Activated naive CD8-positive, alpha-beta T cell treated with anti-CD3 and anti-CD28 coated beads, Interleukin-2, amount 50 U/mL, for 24 hours (primary cell): ENCODE measurements around the gene KRTAP5-8.
"Not testable (repeated sequence)": the region's sequence is repeated elsewhere in the genome, so short reads cannot be mapped to it uniquely, and the experiment has no call there.

ENCODE experiments used
- ATAC-seq: fragments of 150-1000 bp; cut with Tn5 transposase; one replicate; pipeline ENCODE4 v1.10.0; 2021
- DNase-seq: peaks from one replicate; pipeline ENCODE4 v3.0.0; 2021
- H3K27ac Mint-ChIP-seq: one replicate; pipeline ENCODE4 v1.8.0; 2021; ENCODE audit warnings: mild to moderate bottlenecking, mixed read lengths
- H3K27me3 Mint-ChIP-seq: one replicate; pipeline ENCODE4 v1.8.0; 2021; ENCODE audit warnings: mixed read lengths
- H3K36me3 Mint-ChIP-seq: one replicate; pipeline ENCODE4 v1.8.0; 2021; ENCODE audit warnings: low read depth, mixed read lengths
- H3K4me1 Mint-ChIP-seq: one replicate; pipeline ENCODE4 v1.8.0; 2021; ENCODE audit warnings: mixed read lengths
- H3K4me3 Mint-ChIP-seq: one replicate; pipeline ENCODE4 v1.8.0; 2021; ENCODE audit warnings: mild to moderate bottlenecking, moderate library complexity, mixed read lengths
- H3K9me3 Mint-ChIP-seq: one replicate; pipeline ENCODE4 v1.8.0; 2021; ENCODE audit warnings: mixed read lengths

Gene KRTAP5-8

DNA sequence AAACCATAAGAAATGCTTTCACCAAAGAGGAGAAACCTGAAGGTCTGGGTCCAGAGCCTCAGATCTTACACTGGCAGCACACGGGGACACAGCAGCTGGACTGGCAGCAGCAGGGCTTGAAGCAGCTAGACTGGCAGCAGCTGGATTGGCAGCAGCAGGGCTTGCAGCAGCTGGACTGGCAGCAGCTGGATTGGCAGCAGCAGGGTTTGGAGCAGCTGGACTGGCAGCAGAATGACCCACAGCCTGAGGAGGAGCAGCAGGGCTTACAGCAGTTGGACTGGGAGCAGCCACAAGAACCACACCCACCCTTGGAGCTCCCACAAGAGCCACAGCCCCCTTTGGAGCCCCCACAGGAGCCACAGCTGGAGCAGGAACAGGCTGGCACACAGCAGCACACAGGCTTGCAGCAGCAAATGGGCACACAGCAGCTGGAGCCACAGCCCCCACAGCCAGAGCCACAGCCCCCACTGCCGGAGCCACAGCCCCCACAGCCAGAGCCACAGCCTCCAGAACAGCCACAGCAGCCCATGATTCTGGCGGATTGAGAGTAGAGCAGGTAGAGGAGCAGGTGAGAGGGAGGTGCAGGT, 44.6 kb downstream of the KRTAP5-8 start, which contains the start of gene KRTAP5-11:
Gene KRTAP5-11, minus strand, starts transcription at position 567 of the 587 bp plus-strand sequence. Its CDS starts 38 bp downstream, at position 529.
- no peak for DNase-seq
- no peak within 1 kb of the TSS for H3K4me3 Mint-ChIP-seq
- H3K9me3 Mint-ChIP-seq: no peaks in the 10 kb centered on the region
- peaks cover 24% of the 10 kb centered on the region for H3K27me3 Mint-ChIP-seq
- ATAC-seq: no peak
- H3K36me3 Mint-ChIP-seq: no peaks in the 10 kb centered on the region
- peaks cover 5% of the 10 kb centered on the region for H3K4me1 Mint-ChIP-seq
- H3K27ac Mint-ChIP-seq: no peak within 1 kb of the TSS

DNA sequence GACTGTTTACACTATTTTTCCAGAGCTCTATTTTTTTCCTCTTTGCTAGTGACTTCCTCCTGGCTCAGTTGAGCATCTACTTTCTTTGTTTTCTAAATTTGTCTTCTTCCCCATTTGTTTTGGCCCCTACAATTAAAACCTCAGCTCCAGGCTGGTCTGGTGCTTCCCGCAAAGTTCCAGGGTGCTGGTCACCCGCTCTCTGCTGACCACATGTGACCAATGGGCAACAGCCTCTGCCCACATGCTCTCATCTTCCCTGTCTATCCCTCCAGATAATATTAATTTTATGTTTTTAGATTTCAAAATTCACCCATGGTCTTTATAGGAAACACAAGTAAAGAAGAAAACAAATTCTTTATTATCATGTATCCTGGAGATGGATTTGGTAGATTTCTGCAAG, 45.1 kb downstream of the KRTAP5-8 start:
- peaks cover 24% of the 10 kb centered on the region for H3K27me3 Mint-ChIP-seq
- H3K4me3 Mint-ChIP-seq, DNase-seq, H3K27ac Mint-ChIP-seq, ATAC-seq, H3K36me3 Mint-ChIP-seq, H3K4me1 Mint-ChIP-seq, H3K9me3 Mint-ChIP-seq: not testable (repeated sequence)

DNA sequence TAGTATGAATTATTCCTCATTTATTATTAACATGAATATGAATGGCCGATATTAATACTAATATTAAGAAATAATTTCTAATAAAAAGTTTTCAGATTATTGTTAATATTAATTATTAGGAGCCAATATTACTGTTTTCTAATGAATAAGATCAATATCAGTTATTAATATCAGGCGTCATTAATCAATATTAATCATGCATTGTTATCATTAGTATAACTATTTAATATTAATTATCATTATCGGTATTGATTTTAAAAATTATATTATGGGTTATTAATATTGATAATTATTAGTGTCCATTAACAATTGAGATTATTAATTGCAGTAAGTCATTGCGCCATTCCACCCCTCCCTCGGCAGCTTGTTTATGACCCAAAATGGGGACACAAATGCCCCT, 47.8 kb downstream of the KRTAP5-8 start:
- not testable (repeated sequence) for H3K4me1 Mint-ChIP-seq, H3K9me3 Mint-ChIP-seq, DNase-seq, ATAC-seq, H3K4me3 Mint-ChIP-seq, H3K36me3 Mint-ChIP-seq, H3K27ac Mint-ChIP-seq
- peaks cover 16% of the 10 kb centered on the region for H3K27me3 Mint-ChIP-seq

DNA sequence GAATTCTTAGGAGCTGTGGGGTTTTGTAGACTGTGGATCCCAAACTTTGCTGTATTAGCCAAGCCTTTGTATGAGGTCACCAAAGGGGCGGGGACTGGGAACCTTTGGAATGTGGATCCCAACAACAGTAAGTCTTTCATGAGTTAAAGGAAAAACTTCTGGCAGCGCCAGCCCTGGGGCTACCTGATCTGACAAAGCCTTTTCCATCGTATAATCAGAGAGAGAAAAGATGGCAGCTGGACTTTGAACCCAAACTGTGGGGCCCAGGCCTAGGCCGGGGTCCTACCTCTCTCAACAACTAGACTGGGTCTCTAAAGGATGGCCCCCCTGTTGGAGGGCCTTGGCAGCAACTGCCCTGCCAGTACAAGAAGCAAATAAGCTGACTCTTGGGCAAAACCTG, 50.5 kb downstream of the KRTAP5-8 start:
- not testable (repeated sequence) for H3K4me1 Mint-ChIP-seq, H3K36me3 Mint-ChIP-seq, H3K4me3 Mint-ChIP-seq, DNase-seq, H3K27me3 Mint-ChIP-seq, H3K9me3 Mint-ChIP-seq, H3K27ac Mint-ChIP-seq, ATAC-seq
